CD8-positive, alpha-beta memory T cell (primary cell): Measurements from ENCODE around the gene KLHDC8A. TPM values are rescaled to one million over a fixed set of nuclear protein-coding genes. Genes with fewer than 3 reads are reported as not detected.

Experiments used
- CTCF ChIA-PET: fragments of 350-600 bp; sonication (Branson Sonifier 250); formaldehyde crosslinking; loops from one replicate; lab custom pipeline; 2021; ENCODE audit warnings: antibody characterized with exemption; lab: Charles Lee
- POLR2A ChIA-PET: fragments of 350-600 bp; sonication (Branson Sonifier 250); formaldehyde crosslinking; loops from one replicate; lab custom pipeline; 2021; ENCODE audit warnings: antibody characterized with exemption; lab: Charles Lee
- DNase-seq, 5 donors: peaks; one replicate each; pipeline versions ENCODE4 v3.0.0 to v3.0.0-alpha.2; 2020 to 2022; ENCODE audit warnings: mixed read lengths in 1 of 5
- H3K27ac ChIP-seq: one replicate; pipeline ENCODE4 v1.7.0; 2013; ENCODE audit warnings: low read depth, mild to moderate bottlenecking, low read length, moderate library complexity
- H3K27me3 ChIP-seq: 2 replicates; pipeline ENCODE4 v1.7.0; 2013; ENCODE audit warnings: low read length, mild to moderate bottlenecking; ENCODE audit not compliant: insufficient read depth, poor library complexity, severe bottlenecking
- H3K36me3 ChIP-seq: 2 replicates; pipeline ENCODE4 v1.7.0; 2013; ENCODE audit warnings: mild to moderate bottlenecking, low read length, moderate library complexity; ENCODE audit not compliant: insufficient read depth
- H3K4me1 ChIP-seq: 2 replicates; pipeline ENCODE4 v1.7.0; 2013; ENCODE audit warnings: mild to moderate bottlenecking, low read length, moderate library complexity; ENCODE audit not compliant: insufficient read depth
- H3K4me3 ChIP-seq: 2 replicates; pipeline ENCODE4 v1.7.0; 2013; ENCODE audit warnings: mild to moderate bottlenecking, low read length
- H3K9me3 ChIP-seq: 2 replicates; pipeline ENCODE4 v1.7.0; 2013; ENCODE audit warnings: mild to moderate bottlenecking, low read length
- H3K27ac Mint-ChIP-seq, 8 donors: one replicate each; pipeline ENCODE4 v1.8.0; 2020 to 2021; ENCODE audit warnings: mixed read lengths in 8 of 8, mild to moderate bottlenecking in 6 of 8, inconsistent platforms in 3 of 8, moderate library complexity in 3 of 8
- H3K27me3 Mint-ChIP-seq, 2 donors: one replicate each; pipeline ENCODE4 v1.8.0; 2020 to 2021; ENCODE audit warnings: mixed read lengths in 2 of 2, mild to moderate bottlenecking in 1 of 2, moderate library complexity in 1 of 2
- H3K36me3 Mint-ChIP-seq, 3 donors: one replicate each; pipeline ENCODE4 v1.8.0; 2020 to 2021; ENCODE audit warnings: mixed read lengths in 3 of 3, inconsistent platforms in 1 of 3, mild to moderate bottlenecking in 1 of 3
- H3K4me1 Mint-ChIP-seq, 3 donors: one replicate each; pipeline ENCODE4 v1.8.0; 2020 to 2021; ENCODE audit warnings: mixed read lengths in 3 of 3, inconsistent platforms in 1 of 3, mild to moderate bottlenecking in 1 of 3
- H3K4me3 Mint-ChIP-seq, 7 donors: one replicate each; pipeline ENCODE4 v1.8.0; 2020 to 2021; ENCODE audit warnings: mixed read lengths in 7 of 7, mild to moderate bottlenecking in 6 of 7, moderate library complexity in 4 of 7, inconsistent platforms in 2 of 7
- H3K9me3 Mint-ChIP-seq, 5 donors: one replicate each; pipeline ENCODE4 v1.8.0; 2020 to 2022; ENCODE audit warnings: mixed read lengths in 5 of 5, mild to moderate bottlenecking in 3 of 5, moderate library complexity in 2 of 5, inconsistent platforms in 1 of 5
- polyA plus RNA-seq: library from polyadenylated mRNA; unstranded; fragments of 300-500 nt; fragmentation: Illumina TruSeq; gene quantifications from one replicate; pipeline ENCODE4 v1.2.3, GENCODE V29; 2021
- total RNA-seq, 2 experiments: library from RNA; stranded (reverse); gene quantifications; one replicate each; pipeline ENCODE4 v1.2.3, GENCODE V29; 2021

Gene KLHDC8A
- total and polyA plus RNA-seq, 3 experiments from 2014 or later, result not detected

DNA sequence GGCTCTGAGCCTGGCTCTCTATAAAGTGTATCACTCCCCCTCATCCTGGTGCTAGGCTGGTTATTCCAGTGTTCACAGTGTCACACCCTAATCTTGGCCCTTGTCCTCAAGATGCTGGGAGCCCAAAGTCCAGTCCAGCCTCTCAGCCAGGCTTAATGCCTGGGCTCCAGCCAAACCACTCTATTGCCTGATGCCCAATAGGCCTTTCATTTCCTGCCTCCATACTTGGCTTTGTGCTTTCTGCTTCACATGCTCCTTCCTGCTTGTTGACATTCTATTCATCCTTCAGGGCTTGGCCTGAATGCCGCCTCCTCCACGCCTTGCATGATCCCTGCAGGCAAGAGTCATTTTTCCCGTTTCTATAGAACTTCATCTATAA, 1.7 kb downstream of the KLHDC8A start:
- Mint-ChIP-seq H3K4me1 (no peaks in the 10 kb centered on the region), H3K27ac (no peak overlapping the region), H3K4me3 (no peak overlapping the region), H3K9me3 (no peaks in the 10 kb centered on the region), H3K27me3 (peaks cover 9 to 37% of the 10 kb centered on the region in 2 donors), H3K36me3 (no peaks in the 10 kb centered on the region)
- no peaks in the 10 kb centered on the region for H3K9me3 ChIP-seq
- H3K4me3 ChIP-seq, result no peak overlapping the region
- ChIA-PET POLR2A (no interaction called here), CTCF (interaction anchor here (1.0 to 4.0 kb wide), 13 partner anchors 10 to 237 kb away, joined by 3 to 61 read pairs (median 7); no protein-coding TSS in a partner anchor)
- no peaks in the 10 kb centered on the region for H3K4me1 ChIP-seq
- H3K36me3 ChIP-seq, result no peaks in the 10 kb centered on the region
- no peak for DNase-seq
- peaks cover 11% of the 10 kb centered on the region for H3K27me3 ChIP-seq
- no peak overlapping the region for H3K27ac ChIP-seq

DNA sequence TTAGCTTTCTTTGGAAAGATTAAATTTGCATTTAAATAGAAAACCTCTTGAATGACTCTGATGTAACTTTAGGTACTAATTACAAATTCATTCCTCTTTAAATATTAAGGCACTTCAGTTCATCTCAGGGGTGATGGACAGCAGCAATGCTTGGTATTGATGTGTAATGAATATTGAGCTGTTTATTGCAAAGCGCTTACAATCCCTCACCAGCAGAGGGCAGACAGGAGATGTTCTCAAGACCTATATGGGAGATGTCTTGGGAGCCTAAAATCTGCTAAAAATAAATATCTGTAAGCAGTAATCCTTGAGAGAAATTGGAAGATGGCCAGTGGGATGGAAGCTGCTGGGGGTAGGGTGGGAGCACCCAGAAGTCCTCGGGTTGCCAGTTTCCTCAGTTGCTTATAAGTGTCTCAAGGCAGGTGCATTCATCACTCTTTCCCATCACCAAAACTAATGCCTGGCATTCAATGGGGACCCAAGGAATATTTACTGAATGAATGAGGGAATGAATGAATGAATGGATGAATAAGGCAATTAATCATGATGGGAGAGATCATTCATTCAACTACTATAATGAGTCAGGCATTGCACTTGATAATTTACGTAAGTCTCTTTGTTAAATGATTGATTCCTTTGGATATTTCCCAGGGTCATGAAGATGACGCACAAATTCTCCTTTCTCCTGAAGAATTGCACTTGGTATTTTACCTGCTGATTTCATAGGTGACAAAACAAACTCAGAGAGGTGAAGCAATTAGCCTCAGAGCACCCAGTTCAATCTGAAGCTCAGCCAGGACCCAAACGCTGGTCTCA, 2.3 kb downstream of the KLHDC8A start:
- ChIA-PET POLR2A (interaction anchor here (0.6 to 1.0 kb wide), 3 partner anchors 77 to 245 kb away, joined by 3 read pairs; no protein-coding TSS in a partner anchor), CTCF (interaction anchor here (0.6 to 4.0 kb wide), 35 partner anchors 9 to 237 kb away, joined by 3 to 61 read pairs (median 4); partner anchors contain the start of gene BLACAT1)
- Mint-ChIP-seq H3K9me3 (no peaks in the 10 kb centered on the region), H3K36me3 (no peaks in the 10 kb centered on the region), H3K27me3 (peaks cover 9 to 34% of the 10 kb centered on the region in 2 donors), H3K27ac (no peak overlapping the region), H3K4me3 (no peak overlapping the region), H3K4me1 (no peaks in the 10 kb centered on the region)
- H3K4me3 ChIP-seq, result no peak overlapping the region
- no peaks in the 10 kb centered on the region for H3K4me1 ChIP-seq
- no peak overlapping the region for H3K27ac ChIP-seq
- no peaks in the 10 kb centered on the region for H3K9me3 ChIP-seq
- no peaks in the 10 kb centered on the region for H3K36me3 ChIP-seq
- peaks cover 11% of the 10 kb centered on the region for H3K27me3 ChIP-seq
- DNase-seq, result peak; percentile 32 to 74 (median 46)

DNA sequence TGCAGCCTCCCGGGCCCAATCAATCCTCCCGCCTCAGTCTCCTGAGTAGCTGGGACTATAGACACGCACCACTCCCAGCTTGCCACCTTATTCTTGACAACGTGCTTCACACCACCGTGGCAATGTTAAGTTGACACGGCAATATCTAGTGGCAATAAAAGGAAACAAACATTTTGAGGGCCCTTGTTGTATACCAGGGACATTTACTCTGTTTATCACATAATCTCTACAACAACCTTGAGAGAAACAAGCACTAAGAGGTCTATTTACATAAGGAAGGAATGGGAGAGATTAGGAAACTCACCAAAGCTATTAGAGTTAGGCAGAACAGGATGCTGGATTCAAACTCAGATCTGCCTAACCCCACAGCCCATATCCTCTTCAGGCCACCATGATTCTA, 3.1 kb downstream of the KLHDC8A start:
- H3K4me1 Mint-ChIP-seq, result no peaks in the 10 kb centered on the region
- peak overlapping the region in 1 of 8 donors; percentile 6 for H3K27ac Mint-ChIP-seq
- Histone ChIP-seq H3K9me3 (no peaks in the 10 kb centered on the region), H3K36me3 (no peaks in the 10 kb centered on the region), H3K27ac (no peak overlapping the region), H3K4me3 (no peak overlapping the region), H3K27me3 (peaks cover 11% of the 10 kb centered on the region), H3K4me1 (no peaks in the 10 kb centered on the region)
- peak in 1 of 5 donors; percentile 9 for DNase-seq
- H3K4me3 Mint-ChIP-seq, result no peak overlapping the region
- ChIA-PET CTCF (interaction anchor here (0.6 to 4.0 kb wide), 34 partner anchors 8 to 238 kb away, joined by 3 to 61 read pairs (median 4); partner anchors contain the start of gene BLACAT1), POLR2A (interaction anchor here (1.0 kb wide), 1 partner anchor 80 kb away, joined by 3 read pairs; no protein-coding TSS in a partner anchor)
- H3K27me3 Mint-ChIP-seq, result peaks cover 10 to 33% of the 10 kb centered on the region in 2 donors
- H3K36me3 Mint-ChIP-seq, result no peaks in the 10 kb centered on the region
- H3K9me3 Mint-ChIP-seq, result no peaks in the 10 kb centered on the region

DNA sequence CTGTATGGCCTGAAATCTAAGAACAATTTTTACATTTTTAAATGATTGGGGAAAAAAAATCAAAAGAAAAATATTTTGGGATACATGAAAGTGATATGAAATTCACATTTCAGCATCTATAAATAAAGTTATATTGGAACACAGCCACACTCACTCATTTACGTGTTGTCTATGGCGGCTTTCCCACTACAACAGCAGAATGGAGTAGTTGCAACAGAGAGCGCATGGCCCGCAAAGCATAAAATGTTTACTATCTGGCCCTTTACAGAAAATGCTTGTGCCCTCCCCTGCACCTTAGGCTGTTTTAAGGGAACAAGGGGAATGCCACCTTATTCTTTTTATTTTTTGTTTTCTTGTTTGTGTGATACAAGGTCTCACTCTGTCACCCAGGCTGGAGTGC, 3.5 kb downstream of the KLHDC8A start:
- no peak overlapping the region for H3K27ac ChIP-seq
- Mint-ChIP-seq H3K27ac (peak overlapping the region in 1 of 8 donors; percentile 6), H3K27me3 (peaks cover 9 to 34% of the 10 kb centered on the region in 2 donors), H3K9me3 (no peaks in the 10 kb centered on the region), H3K36me3 (no peaks in the 10 kb centered on the region), H3K4me1 (no peaks in the 10 kb centered on the region), H3K4me3 (no peak overlapping the region)
- no peaks in the 10 kb centered on the region for H3K36me3 ChIP-seq
- POLR2A ChIA-PET, result no interaction called here
- H3K4me1 ChIP-seq, result no peaks in the 10 kb centered on the region
- no peak overlapping the region for H3K4me3 ChIP-seq
- CTCF ChIA-PET, result interaction anchor here (1.2 to 4.0 kb wide), 13 partner anchors 10 to 170 kb away, joined by 3 to 61 read pairs (median 5); no protein-coding TSS in a partner anchor
- peaks cover 11% of the 10 kb centered on the region for H3K27me3 ChIP-seq
- no peak for DNase-seq
- H3K9me3 ChIP-seq, result no peaks in the 10 kb centered on the region

DNA sequence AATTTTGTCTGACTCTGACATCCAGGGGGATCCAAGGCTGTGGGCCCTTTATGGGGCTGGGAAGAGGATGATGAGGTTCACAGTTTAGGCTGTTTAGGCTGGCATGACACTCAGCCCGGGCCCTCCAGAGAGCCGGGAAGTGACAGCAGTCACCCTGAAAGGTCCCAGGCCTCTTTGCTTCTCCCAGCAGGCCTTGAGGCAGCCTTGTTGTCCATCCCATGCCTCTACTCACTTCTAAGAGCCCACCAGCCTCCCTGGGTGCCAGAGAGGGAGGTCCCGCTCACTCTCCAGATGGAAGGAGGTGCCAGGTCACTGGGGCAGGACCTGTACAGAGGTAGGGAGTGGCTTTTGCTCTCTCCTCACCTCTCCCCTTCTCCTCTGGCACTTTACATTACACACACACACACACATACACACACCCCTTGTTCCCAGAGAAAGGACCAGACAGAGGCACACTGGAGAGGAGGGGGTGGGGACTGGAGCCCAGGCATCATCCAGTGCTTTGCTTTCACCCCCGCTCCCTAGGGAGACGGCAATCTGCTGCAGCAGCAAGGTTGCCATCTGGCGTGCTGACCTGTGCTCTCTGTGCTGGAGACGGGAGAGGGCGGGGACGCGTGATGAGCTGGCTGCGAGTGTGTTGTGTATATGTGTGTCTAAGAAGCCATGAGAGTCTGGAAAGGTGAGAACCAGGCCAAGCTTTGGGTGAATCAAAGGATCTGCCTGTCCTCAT, 4.6 kb downstream of the KLHDC8A start:
- Mint-ChIP-seq H3K27me3 (peaks cover 9 to 35% of the 10 kb centered on the region in 2 donors), H3K9me3 (no peaks in the 10 kb centered on the region), H3K4me1 (no peaks in the 10 kb centered on the region), H3K27ac (no peak overlapping the region), H3K36me3 (no peaks in the 10 kb centered on the region), H3K4me3 (no peak overlapping the region)
- no peak overlapping the region for H3K27ac ChIP-seq
- H3K9me3 ChIP-seq, result no peaks in the 10 kb centered on the region
- ChIA-PET CTCF (interaction anchor here (3.0 to 3.1 kb wide), 2 partner anchors 134 to 172 kb away, joined by 53 to 61 read pairs; no protein-coding TSS in a partner anchor), POLR2A (no interaction called here)
- H3K27me3 ChIP-seq, result peaks cover 11% of the 10 kb centered on the region
- no peaks in the 10 kb centered on the region for H3K36me3 ChIP-seq
- H3K4me3 ChIP-seq, result no peak overlapping the region
- no peaks in the 10 kb centered on the region for H3K4me1 ChIP-seq
- DNase-seq, result peak in 1 of 5 donors; percentile 30

DNA sequence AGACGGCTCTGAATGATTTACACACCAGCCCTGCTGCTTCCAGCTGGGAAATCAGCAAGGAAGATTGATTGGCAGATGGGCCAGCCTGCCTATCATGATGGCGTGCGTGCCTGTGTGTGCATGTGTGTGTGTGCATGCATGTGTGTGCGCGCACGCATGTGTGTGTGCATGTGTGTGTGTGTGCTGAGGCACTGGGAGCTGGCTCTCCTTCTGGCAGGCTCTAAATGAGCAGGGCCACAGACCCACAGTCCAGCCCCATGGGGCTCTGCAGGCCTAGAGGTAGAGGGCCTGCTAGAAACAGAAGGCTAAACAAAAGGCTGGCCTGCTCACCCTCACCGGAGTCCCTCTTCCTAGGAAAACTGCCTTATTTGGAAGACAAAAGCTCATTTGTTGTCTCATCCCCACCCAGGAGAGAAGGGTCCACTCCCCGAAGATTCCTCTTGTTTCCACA, 6.0 kb downstream of the KLHDC8A start:
- Mint-ChIP-seq H3K4me3 (no peak overlapping the region), H3K4me1 (no peaks in the 10 kb centered on the region), H3K27ac (peak overlapping the region in 2 of 8 donors; percentile 12 to 35), H3K9me3 (no peaks in the 10 kb centered on the region), H3K27me3 (peaks cover 20 to 38% of the 10 kb centered on the region in 2 donors), H3K36me3 (no peaks in the 10 kb centered on the region)
- Histone ChIP-seq H3K27me3 (peaks cover 12% of the 10 kb centered on the region), H3K36me3 (no peaks in the 10 kb centered on the region), H3K4me1 (no peaks in the 10 kb centered on the region), H3K4me3 (no peak overlapping the region), H3K27ac (no peak overlapping the region), H3K9me3 (no peaks in the 10 kb centered on the region)
- POLR2A ChIA-PET, result no interaction called here
- CTCF ChIA-PET, result interaction anchor here (0.6 to 2.6 kb wide), 7 partner anchors 15 to 307 kb away, joined by 3 to 12 read pairs (median 4); partner anchors contain the start of gene NUAK2
- no peak for DNase-seq

DNA sequence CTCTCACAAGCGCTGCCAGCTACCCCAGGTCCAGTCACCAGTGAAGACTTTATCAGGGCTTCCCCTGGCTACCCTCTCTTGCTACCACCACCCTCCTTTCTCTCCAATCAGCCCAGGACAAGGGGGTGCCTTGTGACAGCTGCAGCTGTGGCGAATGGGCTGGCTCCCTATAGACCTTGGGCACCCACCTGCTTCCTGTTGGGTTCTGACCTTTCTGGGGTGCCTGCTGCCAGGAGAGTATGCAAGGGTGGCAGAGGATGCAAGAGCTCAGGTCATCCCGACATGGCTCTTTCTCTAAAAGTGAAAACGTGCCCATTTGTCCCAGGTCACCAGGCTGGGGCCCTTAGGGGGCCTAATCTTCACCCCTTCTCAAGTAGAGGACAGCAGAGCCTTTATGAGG, 6.6 kb downstream of the KLHDC8A start:
- Histone ChIP-seq H3K4me1 (no peaks in the 10 kb centered on the region), H3K9me3 (no peaks in the 10 kb centered on the region), H3K27ac (no peak overlapping the region), H3K4me3 (no peak overlapping the region), H3K27me3 (peaks cover 12% of the 10 kb centered on the region), H3K36me3 (no peaks in the 10 kb centered on the region)
- Mint-ChIP-seq H3K9me3 (no peaks in the 10 kb centered on the region), H3K27me3 (peaks cover 21 to 38% of the 10 kb centered on the region in 2 donors), H3K27ac (no peak overlapping the region), H3K36me3 (no peaks in the 10 kb centered on the region), H3K4me1 (no peaks in the 10 kb centered on the region), H3K4me3 (no peak overlapping the region)
- no peak for DNase-seq
- ChIA-PET CTCF (interaction anchor here (0.6 to 2.6 kb wide), 6 partner anchors 15 to 308 kb away, joined by 3 to 12 read pairs (median 4); no protein-coding TSS in a partner anchor), POLR2A (no interaction called here)
